Fibroblast of lung (primary cell): ENCODE measurements around the gene CDYL. TPM values are rescaled to one million over a fixed set of nuclear protein-coding genes. Genes with fewer than 3 reads are reported as not detected.

Experiments used
- DNase-seq, 2 donors: peaks; one replicate each; pipeline versions ENCODE4 v3.0.0 to v3.0.0-alpha.2; 2010; ENCODE audit warnings: low read depth in 2 of 2
- H2AFZ ChIP-seq: 2 replicates; pipeline ENCODE4 v1.5.1; 2012; ENCODE audit warnings: low read length, control low read depth, inconsistent platforms
- H3K27ac ChIP-seq: 2 replicates; pipeline ENCODE4 v1.5.1; 2011; ENCODE audit warnings: low read length, control low read depth; ENCODE audit not compliant: insufficient read depth
- H3K27me3 ChIP-seq: 2 replicates; pipeline ENCODE4 v1.5.1; 2011; ENCODE audit warnings: mild to moderate bottlenecking, low read length; ENCODE audit not compliant: control insufficient read depth, insufficient read depth
- H3K36me3 ChIP-seq: 2 replicates; pipeline ENCODE4 v1.5.1; 2011; ENCODE audit warnings: low read length; ENCODE audit not compliant: control insufficient read depth, insufficient read depth
- H3K4me1 ChIP-seq: 2 replicates; pipeline ENCODE4 v1.5.1; 2011; ENCODE audit warnings: low read length; ENCODE audit not compliant: control insufficient read depth, insufficient read depth; ENCODE audit errors: extremely low read depth
- H3K4me2 ChIP-seq: 2 replicates; pipeline ENCODE4 v1.5.1; 2011; ENCODE audit warnings: low read length, control low read depth; ENCODE audit not compliant: insufficient read depth; ENCODE audit errors: extremely low read depth
- H3K4me3 ChIP-seq, 4 experiments: fragments of 200-600 bp in 1 of 4; sonication (generic) in 1 of 4; replicated peaks in 1 of 4; 2 replicates each; pipeline ENCODE4 v1.5.1; 2011 to 2016; ENCODE audit warnings: low read length in 4 of 4, low read depth in 3 of 4, mild to moderate bottlenecking in 3 of 4, control low read depth in 2 of 4, inconsistent platforms in 1 of 4, mixed read lengths in 1 of 4; ENCODE audit not compliant: insufficient read depth in 1 of 4; ENCODE audit errors: control extremely low read depth in 1 of 4
- H3K79me2 ChIP-seq: 2 replicates; pipeline ENCODE4 v1.5.1; 2012; ENCODE audit warnings: mild to moderate bottlenecking, low read length, inconsistent platforms; ENCODE audit not compliant: control insufficient read depth, insufficient read depth
- H3K9ac ChIP-seq: 2 replicates; pipeline ENCODE4 v1.5.1; 2011; ENCODE audit warnings: mild to moderate bottlenecking, low read length, control low read depth; ENCODE audit not compliant: insufficient read depth
- H3K9me3 ChIP-seq: 2 replicates; pipeline ENCODE4 v1.5.1; 2012; ENCODE audit warnings: low read depth, low read length; ENCODE audit not compliant: control insufficient read depth, insufficient read depth
- H4K20me1 ChIP-seq: 2 replicates; pipeline ENCODE4 v1.5.1; 2011; ENCODE audit warnings: low read length; ENCODE audit not compliant: control insufficient read depth, insufficient read depth; ENCODE audit errors: extremely low read depth
- CTCF ChIP-seq, 2 donors: IDR thresholded peaks in 1 of 2; conservative IDR thresholded peaks in 1 of 2; 1 replicate in 1 of 2; 2 replicates in 1 of 2; pipeline ENCODE4 v1.5.1; 2011 to 2012; ENCODE audit warnings: low read length in 2 of 2, control low read depth in 1 of 2, inconsistent platforms in 1 of 2, low read depth in 1 of 2, mild to moderate bottlenecking in 1 of 2
- EZH2 ChIP-seq: IDR thresholded peaks from 2 replicates; pipeline ENCODE4 v1.5.1; 2012; ENCODE audit warnings: low read length, control low read depth, mild to moderate bottlenecking; ENCODE audit errors: missing control alignments
- polyA plus RNA-seq, 2 donors: library from polyadenylated mRNA; depleted of rRNA in 1 of 2; stranded (reverse) in 1 of 2; unstranded in 1 of 2; fragments of >200 nt; gene quantifications; 2 replicates each; pipeline ENCODE4 v1.2.1, GENCODE V29; 2011 to 2012; ENCODE audit warnings: missing spikeins in 1 of 2
- total RNA-seq: library from RNA; depleted of rRNA; stranded (reverse); fragments of >200 nt; gene quantifications from 2 replicates; pipeline ENCODE4 v1.2.1, GENCODE V29; 2014

Gene CDYL
- total and polyA plus RNA-seq, 2 donors (not counting 1 experiment from before 2014, with no cell fraction given) = 20.6 to 24.9 TPM

DNA sequence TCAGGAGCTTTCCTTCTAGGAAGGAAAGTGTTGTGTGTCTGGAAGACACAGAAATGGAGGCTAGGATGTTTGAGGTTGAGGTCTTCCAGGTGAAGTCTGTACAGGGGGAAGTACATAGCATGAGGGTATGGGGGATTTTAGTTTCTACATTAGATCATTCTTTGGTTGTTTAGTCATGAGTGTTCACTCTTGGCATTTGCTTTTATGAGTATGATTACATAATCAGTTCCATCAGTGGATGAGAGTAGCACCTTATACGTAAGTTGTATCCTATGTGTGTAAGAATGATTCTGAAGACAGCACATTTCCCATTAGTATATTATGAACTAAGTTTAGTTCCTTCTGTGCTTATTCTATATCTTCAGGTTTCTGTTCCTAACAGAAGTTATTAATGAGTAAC, 1.9 kb downstream of the CDYL start:
- peak overlapping the region; percentile 85 for H3K4me2 ChIP-seq
- no peak overlapping the region for H2AFZ ChIP-seq
- H3K27ac ChIP-seq = no peak overlapping the region
- DNase-seq = peak in 1 of 2 donors; percentile 23
- H3K9ac ChIP-seq = no peak overlapping the region
- peaks cover 5% of the 10 kb centered on the region for H3K27me3 ChIP-seq
- peaks cover 6% of the 10 kb centered on the region for H3K4me1 ChIP-seq
- no peaks in the 10 kb centered on the region for H3K9me3 ChIP-seq
- TF ChIP-seq EZH2 (no peak), CTCF (conservative IDR thresholded peaks at IDR 0.05 in 1 of 2, IDR thresholded peaks at IDR 0.05 in 1 of 2; ENCODE audit: low read depth in 1 of 2, low read length in 2 of 2) (no peak)
- H3K4me3 ChIP-seq = peak overlapping the region in 3 of 4 experiments; percentile 66 to 76 (median 74)
- peaks cover 55% of the 10 kb centered on the region for H3K79me2 ChIP-seq
- H3K36me3 ChIP-seq = no peaks in the 10 kb centered on the region
- no peaks in the 10 kb centered on the region for H4K20me1 ChIP-seq

DNA sequence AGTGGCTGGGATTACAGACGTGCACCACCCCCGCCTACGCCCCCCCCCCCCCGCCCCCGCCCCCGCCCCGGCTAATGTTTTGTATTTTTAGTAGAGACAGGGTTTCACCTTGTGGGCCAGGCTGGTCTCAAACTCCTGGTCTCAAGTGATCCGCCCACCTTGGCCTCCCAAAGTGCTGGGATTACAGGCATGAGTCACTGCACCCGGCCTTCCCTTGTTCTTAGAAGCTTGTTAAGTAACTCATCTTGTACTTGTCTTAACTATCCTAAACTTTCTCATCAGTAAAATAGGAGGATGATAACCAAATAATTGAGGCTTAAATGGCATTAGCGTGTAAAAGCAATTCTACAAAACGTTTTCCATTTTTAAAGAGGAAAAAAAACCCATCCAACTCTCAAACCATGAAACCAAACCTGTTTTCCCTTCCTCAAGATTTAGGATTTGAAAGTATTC, 4.2 kb downstream of the CDYL start:
- Histone ChIP-seq H3K4me3 (no peak overlapping the region), H4K20me1 (no peaks in the 10 kb centered on the region), H3K4me1 (peaks cover 6% of the 10 kb centered on the region), H3K9ac (no peak overlapping the region), H3K27me3 (no peaks in the 10 kb centered on the region), H3K36me3 (no peaks in the 10 kb centered on the region), H2AFZ (no peak overlapping the region), H3K4me2 (no peak overlapping the region), H3K9me3 (no peaks in the 10 kb centered on the region), H3K79me2 (peaks cover 73% of the 10 kb centered on the region), H3K27ac (no peak overlapping the region)
- TF ChIP-seq CTCF (conservative IDR thresholded peaks at IDR 0.05 in 1 of 2, IDR thresholded peaks at IDR 0.05 in 1 of 2; ENCODE audit: low read depth in 1 of 2, low read length in 2 of 2) (no peak), EZH2 (no peak)
- peak; percentile 43 to 67 for DNase-seq

GRCh38 chr6:4781426-4781825, 5.2 kb downstream of the CDYL start:
- no peak for DNase-seq
- Histone ChIP-seq H3K27me3 (no peaks in the 10 kb centered on the region), H3K9ac (no peak overlapping the region), H3K9me3 (no peaks in the 10 kb centered on the region), H3K79me2 (peaks cover 81% of the 10 kb centered on the region), H3K36me3 (no peaks in the 10 kb centered on the region), H3K27ac (no peak overlapping the region), H2AFZ (no peak overlapping the region), H4K20me1 (no peaks in the 10 kb centered on the region), H3K4me2 (no peak overlapping the region), H3K4me3 (no peak overlapping the region), H3K4me1 (peaks cover 6% of the 10 kb centered on the region)
- no peak for TF ChIP-seq EZH2
- TF ChIP-seq CTCF (conservative IDR thresholded peaks at IDR 0.05 in 1 of 2, IDR thresholded peaks at IDR 0.05 in 1 of 2; ENCODE audit: low read depth in 1 of 2, low read length in 2 of 2) = no peak
